Panc1 (cell line): ENCODE data around the gene DDX52.

ENCODE experiments used
- CTCF ChIP-seq: fragments of 450-650 bp; IDR thresholded peaks from 2 replicates; pipeline ENCODE4 v1.5.1; 2017; ENCODE audit warnings: mild to moderate bottlenecking
- POLR2AphosphoS5 ChIP-seq: IDR thresholded peaks from 2 replicates; pipeline ENCODE4 v1.6.1; 2012; ENCODE audit warnings: mild to moderate bottlenecking, low read depth, low read length, moderate library complexity
- REST ChIP-seq, 2 experiments: IDR thresholded peaks; 2 replicates each; pipeline ENCODE4 v1.6.1; 2011 to 2012; ENCODE audit warnings: low read depth in 2 of 2, control low read depth in 1 of 2, low read length in 1 of 2, mild to moderate bottlenecking in 1 of 2, moderate library complexity in 1 of 2; ENCODE audit not compliant: insufficient read depth in 1 of 2
- SIN3A ChIP-seq: IDR thresholded peaks from 2 replicates; pipeline ENCODE4 v1.6.1; 2012; ENCODE audit warnings: low read depth, mild to moderate bottlenecking, low read length, moderate library complexity, borderline replicate concordance; ENCODE audit not compliant: insufficient read depth
- TCF7L2 ChIP-seq: IDR thresholded peaks from 2 replicates; pipeline ENCODE4 v1.6.1; 2011; ENCODE audit warnings: mild to moderate bottlenecking, low read depth, low read length, inconsistent platforms

GRCh38 chr17:37604556-37604955 is 38.7 kb downstream of the DDX52 start:
- no peak for TF ChIP-seq CTCF
- TF ChIP-seq POLR2AphosphoS5, result no peak
- TF ChIP-seq REST (IDR thresholded peaks at IDR 0.05; ENCODE audit: insufficient read depth in 1 of 2, low read depth in 2 of 2, low read length in 1 of 2), result no peak
- no peak for TF ChIP-seq TCF7L2
- TF ChIP-seq SIN3A, result no peak
